HG02588 (cell line): ENCODE results near the gene GJB1.
"Not testable (repeated sequence)": the region's sequence is repeated elsewhere in the genome, so short reads cannot be mapped to it uniquely, and the experiment has no call there.

Experiments used
- ATAC-seq: cut with Tn5 transposase; IDR thresholded peaks from one replicate; pipeline ENCODE4 v1.9.1; 2021; ENCODE audit warnings: mild to moderate bottlenecking, moderate library complexity; ENCODE audit not compliant: unreplicated experiment

Gene GJB1

GRCh38 chrX:71254092-71254963, 31.3 kb downstream of the GJB1 start, which contains the start of gene ZMYM3:
Gene ZMYM3, minus strand, starts transcription at chrX:71254140. Its CDS starts 885 bp downstream, at chrX:71253255.
- ATAC-seq: peak; percentile 86

DNA sequence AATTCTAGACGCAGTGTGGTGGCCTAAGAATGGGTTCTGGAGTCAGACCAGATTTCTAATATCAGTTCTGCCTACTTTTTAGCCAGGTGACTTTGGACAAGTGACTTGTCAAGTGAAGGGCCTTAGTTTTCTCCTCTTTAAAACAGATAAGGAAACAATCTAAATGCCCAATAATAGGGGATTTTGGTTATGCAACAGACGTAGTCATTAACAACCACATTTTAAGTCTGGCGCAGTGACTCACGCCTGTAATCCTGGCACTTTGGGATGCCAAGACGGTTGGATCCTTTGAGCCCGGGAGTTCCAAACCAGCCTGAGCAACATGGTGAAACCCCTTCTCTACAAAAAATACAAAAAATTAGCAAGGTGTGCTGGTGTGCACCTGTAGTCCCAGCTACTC, 33.0 kb downstream of the GJB1 start:
- ATAC-seq: no peak

- no peak for ATAC-seq
Observed at GRCh38 chrX:71256856-71257255, 33.8 kb downstream of the GJB1 start.

- not testable (repeated sequence) for ATAC-seq
Observed at GRCh38 chrX:71268624-71269023, 45.6 kb downstream of the GJB1 start.

DNA sequence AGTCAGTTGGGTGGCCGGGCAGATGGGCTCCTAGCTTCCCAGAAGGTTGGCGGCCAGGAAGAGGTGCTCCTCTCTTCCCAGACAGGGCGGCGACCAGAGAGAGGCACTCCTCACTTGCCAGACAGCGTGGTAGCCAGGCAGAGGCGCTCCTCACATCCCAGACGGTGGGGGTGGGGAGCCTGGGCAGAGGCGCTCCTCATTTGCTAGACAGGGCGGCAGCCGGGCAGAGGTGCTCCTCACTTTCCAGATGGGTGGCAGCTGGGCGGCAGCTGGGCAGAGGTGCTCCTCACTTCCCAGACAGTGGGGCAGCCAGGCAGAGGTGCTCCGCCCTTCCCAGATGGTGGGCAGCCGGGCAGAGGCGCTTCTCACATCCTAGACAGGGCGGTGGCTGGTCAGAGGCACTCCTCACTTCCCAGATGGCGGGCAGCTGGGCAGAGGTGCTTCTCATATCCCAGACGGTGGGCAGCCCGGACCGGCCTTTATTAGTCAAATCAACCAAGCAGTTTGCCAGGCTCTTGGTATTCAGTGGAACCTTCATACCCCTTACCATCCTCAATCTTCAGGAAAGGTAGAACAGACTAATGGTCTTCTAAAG, 46.9 kb downstream of the GJB1 start:
- ATAC-seq: no peak

GRCh38 chrX:71272313-71272712, 49.3 kb downstream of the GJB1 start:
- ATAC-seq: not testable (repeated sequence)
